ENCODE data around the gene RCL1. TPM values are rescaled to one million over a fixed set of nuclear protein-coding genes. Genes with fewer than 3 reads are reported as not detected.
"Not testable (repeated sequence)": the region's sequence is repeated elsewhere in the genome, so short reads cannot be mapped to it uniquely, and the experiment has no call there.

The RCL1 gene
- total RNA-seq, 1 donor, result 15.6 TPM

GRCh38 chr9:4748612-4749011 is 44.1 kb upstream of the RCL1 start:
- no peak overlapping the region for H3K4me2 ChIP-seq (ENCODE audit: insufficient read depth, low read length)
- H3K4me3 ChIP-seq (ENCODE audit: insufficient read depth, low read length), result no peak overlapping the region
- TF ChIP-seq, protein P1, sequence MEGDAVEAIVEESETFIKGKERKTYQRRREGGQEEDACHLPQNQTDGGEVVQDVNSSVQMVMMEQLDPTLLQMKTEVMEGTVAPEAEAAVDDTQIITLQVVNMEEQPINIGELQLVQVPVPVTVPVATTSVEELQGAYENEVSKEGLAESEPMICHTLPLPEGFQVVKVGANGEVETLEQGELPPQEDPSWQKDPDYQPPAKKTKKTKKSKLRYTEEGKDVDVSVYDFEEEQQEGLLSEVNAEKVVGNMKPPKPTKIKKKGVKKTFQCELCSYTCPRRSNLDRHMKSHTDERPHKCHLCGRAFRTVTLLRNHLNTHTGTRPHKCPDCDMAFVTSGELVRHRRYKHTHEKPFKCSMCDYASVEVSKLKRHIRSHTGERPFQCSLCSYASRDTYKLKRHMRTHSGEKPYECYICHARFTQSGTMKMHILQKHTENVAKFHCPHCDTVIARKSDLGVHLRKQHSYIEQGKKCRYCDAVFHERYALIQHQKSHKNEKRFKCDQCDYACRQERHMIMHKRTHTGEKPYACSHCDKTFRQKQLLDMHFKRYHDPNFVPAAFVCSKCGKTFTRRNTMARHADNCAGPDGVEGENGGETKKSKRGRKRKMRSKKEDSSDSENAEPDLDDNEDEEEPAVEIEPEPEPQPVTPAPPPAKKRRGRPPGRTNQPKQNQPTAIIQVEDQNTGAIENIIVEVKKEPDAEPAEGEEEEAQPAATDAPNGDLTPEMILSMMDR (IDR thresholded peaks at IDR 0.05; ENCODE audit: extremely low read depth, low read depth, low read length), result no peak
- no peaks in the 10 kb centered on the region for H3K9me3 ChIP-seq (ENCODE audit: low read depth, low read length)
- DNase-seq (ENCODE audit: insufficient read length, low spot score, missing footprints), result no peak
- H3K36me3 ChIP-seq (ENCODE audit: insufficient read depth, low read length), result no peaks in the 10 kb centered on the region
- H3K4me1 ChIP-seq (ENCODE audit: insufficient read depth, low read length), result no peaks in the 10 kb centered on the region
- H3K79me2 ChIP-seq (ENCODE audit: insufficient read depth, low read length), result no peaks in the 10 kb centered on the region
- H3K27ac ChIP-seq (ENCODE audit: low read depth, low read length), result no peak overlapping the region
- H2AFZ ChIP-seq (ENCODE audit: low read length), result no peak overlapping the region
- H3K27me3 ChIP-seq (ENCODE audit: insufficient read depth, low read length), result no peaks in the 10 kb centered on the region
- H4K20me1 ChIP-seq (ENCODE audit: insufficient read depth, low read length), result no peaks in the 10 kb centered on the region

GRCh38 chr9:4750023-4750673 is 42.6 kb upstream of the RCL1 start:
- Histone ChIP-seq H3K4me2 (ENCODE audit: insufficient read depth, low read length) (no peak overlapping the region), H4K20me1 (ENCODE audit: insufficient read depth, low read length) (no peaks in the 10 kb centered on the region), H3K36me3 (ENCODE audit: insufficient read depth, low read length) (no peaks in the 10 kb centered on the region), H3K4me1 (ENCODE audit: insufficient read depth, low read length) (no peaks in the 10 kb centered on the region), H3K27ac (ENCODE audit: low read depth, low read length) (no peak overlapping the region), H3K9me3 (ENCODE audit: low read depth, low read length) (no peaks in the 10 kb centered on the region), H2AFZ (ENCODE audit: low read length) (no peak overlapping the region), H3K79me2 (ENCODE audit: insufficient read depth, low read length) (no peaks in the 10 kb centered on the region), H3K4me3 (ENCODE audit: insufficient read depth, low read length) (no peak overlapping the region), H3K27me3 (ENCODE audit: insufficient read depth, low read length) (no peaks in the 10 kb centered on the region)
- DNase-seq (ENCODE audit: insufficient read length, low spot score, missing footprints), result peak; percentile 34
- TF ChIP-seq, protein P1 (IDR thresholded peaks at IDR 0.05; ENCODE audit: extremely low read depth, low read depth, low read length), result peak; percentile 62

DNA sequence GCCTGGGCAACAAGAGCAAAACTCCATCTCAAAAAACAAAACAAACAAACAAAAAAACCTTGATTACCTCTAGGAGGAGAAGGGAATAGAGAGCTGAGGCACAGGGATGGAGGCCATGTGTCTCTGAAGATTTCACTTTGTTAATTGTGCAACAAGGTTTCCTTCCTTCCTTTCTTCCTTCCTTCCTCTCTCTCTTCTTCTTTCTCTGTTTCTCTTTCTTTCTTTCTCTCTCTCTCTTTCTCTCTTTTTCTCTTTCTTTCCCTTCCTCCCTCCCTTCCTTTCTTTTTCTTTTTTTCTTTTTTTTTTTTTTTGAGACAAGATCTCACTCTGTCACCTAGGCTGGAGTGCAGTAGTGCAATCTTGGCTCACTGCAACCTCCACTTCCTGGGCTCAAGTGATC is 38.2 kb upstream of the RCL1 start:
- not testable (repeated sequence) for H4K20me1 ChIP-seq (ENCODE audit: insufficient read depth, low read length); H3K9me3 ChIP-seq (ENCODE audit: low read depth, low read length); H3K27ac ChIP-seq (ENCODE audit: low read depth, low read length); H3K4me3 ChIP-seq (ENCODE audit: insufficient read depth, low read length); H3K27me3 ChIP-seq (ENCODE audit: insufficient read depth, low read length); H3K4me2 ChIP-seq (ENCODE audit: insufficient read depth, low read length); H3K36me3 ChIP-seq (ENCODE audit: insufficient read depth, low read length); H2AFZ ChIP-seq (ENCODE audit: low read length); H3K79me2 ChIP-seq (ENCODE audit: insufficient read depth, low read length); DNase-seq (ENCODE audit: insufficient read length, low spot score, missing footprints); H3K4me1 ChIP-seq (ENCODE audit: insufficient read depth, low read length)

DNA sequence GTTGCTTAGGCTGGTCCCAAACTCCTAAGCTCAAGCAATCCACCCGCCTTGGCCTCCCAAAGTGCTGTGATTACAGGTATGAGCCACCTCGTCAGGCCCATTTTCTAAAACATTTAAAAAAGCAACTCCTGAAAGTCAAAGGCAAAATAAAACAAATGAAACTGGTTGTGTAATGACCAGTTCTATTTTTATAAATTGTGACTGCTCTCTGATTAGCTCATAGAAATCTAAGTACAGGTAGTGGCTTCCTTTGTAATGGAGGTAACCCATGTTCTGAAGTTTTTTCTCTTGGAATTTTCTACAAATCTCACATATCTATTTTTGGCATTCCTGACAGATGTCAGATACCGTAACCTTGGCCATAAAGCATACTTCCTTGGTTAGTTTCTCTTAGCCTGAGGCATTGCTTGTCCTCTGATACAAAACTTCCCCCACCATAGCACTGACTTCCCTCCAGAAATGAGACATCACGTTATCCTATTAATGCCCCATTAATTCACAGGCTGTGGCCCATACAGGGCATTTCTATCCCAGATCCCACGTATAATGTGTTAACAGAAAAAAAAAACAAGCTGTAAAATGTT is 37.6 kb upstream of the RCL1 start:
- H3K4me2 ChIP-seq (ENCODE audit: insufficient read depth, low read length), result no peak overlapping the region
- H3K79me2 ChIP-seq (ENCODE audit: insufficient read depth, low read length), result no peaks in the 10 kb centered on the region
- peaks cover 4% of the 10 kb centered on the region for H3K27me3 ChIP-seq (ENCODE audit: insufficient read depth, low read length)
- no peaks in the 10 kb centered on the region for H3K36me3 ChIP-seq (ENCODE audit: insufficient read depth, low read length)
- no peaks in the 10 kb centered on the region for H3K9me3 ChIP-seq (ENCODE audit: low read depth, low read length)
- TF ChIP-seq, protein P1 (IDR thresholded peaks at IDR 0.05; ENCODE audit: extremely low read depth, low read depth, low read length), result no peak
- no peak overlapping the region for H3K4me3 ChIP-seq (ENCODE audit: insufficient read depth, low read length)
- no peaks in the 10 kb centered on the region for H4K20me1 ChIP-seq (ENCODE audit: insufficient read depth, low read length)
- DNase-seq (ENCODE audit: insufficient read length, low spot score, missing footprints), result no peak
- no peaks in the 10 kb centered on the region for H3K4me1 ChIP-seq (ENCODE audit: insufficient read depth, low read length)
- no peak overlapping the region for H3K27ac ChIP-seq (ENCODE audit: low read depth, low read length)
- H2AFZ ChIP-seq (ENCODE audit: low read length), result no peak overlapping the region
